Measurements from ENCODE around the gene MACROD2.

The MACROD2 gene

GRCh38 chr20:14816471-14816870, 821.2 kb downstream of the MACROD2 start:
- DNase-seq: no peak
- Histone ChIP-seq H3K4me1 (peaks cover 19% of the 10 kb centered on the region), H3K4me3 (ENCODE audit: low read depth, low read length) (peak overlapping the region; percentile 45), H3K27me3 (no peaks in the 10 kb centered on the region), H3K9me3 (no peaks in the 10 kb centered on the region), H3K36me3 (no peaks in the 10 kb centered on the region)
- TF ChIP-seq CTCF (IDR thresholded peaks at IDR 0.05; ENCODE audit: low read depth, low read length): no peak

- peak; percentile 51 for DNase-seq
- H3K4me1 ChIP-seq: peaks cover 19% of the 10 kb centered on the region
- no peak for TF ChIP-seq CTCF (IDR thresholded peaks at IDR 0.05; ENCODE audit: low read depth, low read length)
These were observed 821.8 kb downstream of the MACROD2 start for GRCh38 chr20:14817101-14817500.

GRCh38 chr20:14820771-14821170, 825.5 kb downstream of the MACROD2 start:
- no peaks in the 10 kb centered on the region for H3K9me3 ChIP-seq
- no peak for DNase-seq
- no peaks in the 10 kb centered on the region for H3K36me3 ChIP-seq
- peaks cover 18% of the 10 kb centered on the region for H3K4me1 ChIP-seq
- H3K27me3 ChIP-seq: no peaks in the 10 kb centered on the region
- no peak overlapping the region for H3K4me3 ChIP-seq (ENCODE audit: low read depth, low read length)
- TF ChIP-seq CTCF (IDR thresholded peaks at IDR 0.05; ENCODE audit: low read depth, low read length): no peak

More at GRCh38 chr20:14817101-14817500, 821.8 kb downstream of the MACROD2 start:
- no peaks in the 10 kb centered on the region for H3K9me3 ChIP-seq
- no peaks in the 10 kb centered on the region for H3K27me3 ChIP-seq
- H3K4me3 ChIP-seq (ENCODE audit: low read depth, low read length): peak overlapping the region; percentile 45
- H3K36me3 ChIP-seq: no peaks in the 10 kb centered on the region

- Histone ChIP-seq H3K9me3 (no peaks in the 10 kb centered on the region), H3K27me3 (no peaks in the 10 kb centered on the region), H3K4me3 (ENCODE audit: low read depth, low read length) (no peak overlapping the region), H3K4me1 (peaks cover 13% of the 10 kb centered on the region), H3K36me3 (no peaks in the 10 kb centered on the region)
- DNase-seq: no peak
- TF ChIP-seq CTCF (IDR thresholded peaks at IDR 0.05; ENCODE audit: low read depth, low read length): no peak
These were observed 825.9 kb downstream of the MACROD2 start for GRCh38 chr20:14821251-14821650.

- TF ChIP-seq CTCF (IDR thresholded peaks at IDR 0.05; ENCODE audit: low read depth, low read length): no peak
- Histone ChIP-seq H3K4me1 (0 out of 2 replicates have a peak, but pooled peaks cover 2% of the 10 kb centered on the region), H3K27me3 (no peaks in the 10 kb centered on the region), H3K4me3 (ENCODE audit: low read depth, low read length) (no peak overlapping the region), H3K36me3 (no peaks in the 10 kb centered on the region), H3K9me3 (no peaks in the 10 kb centered on the region)
- DNase-seq: no peak
These were observed 829.7 kb downstream of the MACROD2 start for GRCh38 chr20:14824996-14825395.

GRCh38 chr20:14826543-14827313, 831.4 kb downstream of the MACROD2 start:
- no peaks in the 10 kb centered on the region for H3K9me3 ChIP-seq
- H3K4me1 ChIP-seq: peaks cover 9% of the 10 kb centered on the region; the same call in 1 of the 2 replicates
- TF ChIP-seq CTCF (IDR thresholded peaks at IDR 0.05; ENCODE audit: low read depth, low read length): no peak
- peak; percentile 36 for DNase-seq
- H3K4me3 ChIP-seq (ENCODE audit: low read depth, low read length): no peak overlapping the region
- H3K27me3 ChIP-seq: no peaks in the 10 kb centered on the region
- no peaks in the 10 kb centered on the region for H3K36me3 ChIP-seq
